DND-41 (cell line): Measurements from ENCODE around the gene SREBF2.

Source experiments
- ATAC-seq: fragments of 200-7000 bp; cut with Tn5 transposase; 3 replicates; pipeline ENCODE4 v1.9.1; 2021; ENCODE audit warnings: low read depth; ENCODE audit not compliant: insufficient read depth
- DNase-seq: peaks from one replicate; pipeline ENCODE4 v3.0.0-alpha.2; 2020
- H2AFZ ChIP-seq: 2 replicates; pipeline ENCODE4 v1.6.0; 2012; ENCODE audit warnings: low read depth, low read length
- H3K27ac ChIP-seq: 2 replicates; pipeline ENCODE4 v1.5.1; 2012; ENCODE audit warnings: low read length, inconsistent platforms
- H3K27me3 ChIP-seq: fragments of 200-600 bp; sonication (generic); 2 replicates; pipeline ENCODE4 v1.6.0; 2012; ENCODE audit warnings: low read length, mild to moderate bottlenecking, inconsistent platforms; ENCODE audit not compliant: insufficient read depth, poor library complexity
- H3K36me3 ChIP-seq: 2 replicates; pipeline ENCODE4 v1.5.1; 2012; ENCODE audit warnings: low read length, inconsistent platforms; ENCODE audit not compliant: insufficient read depth
- H3K4me1 ChIP-seq: 2 replicates; pipeline ENCODE4 v1.5.1; 2012; ENCODE audit warnings: mild to moderate bottlenecking, low read length; ENCODE audit not compliant: insufficient read depth
- H3K4me2 ChIP-seq: 2 replicates; pipeline ENCODE4 v1.6.0; 2012; ENCODE audit warnings: mild to moderate bottlenecking, moderate library complexity, low read length, inconsistent platforms; ENCODE audit not compliant: insufficient read depth
- H3K4me3 ChIP-seq, 2 experiments: fragments of 200-600 bp in 1 of 2; shearing (Covaris generic) in 1 of 2; 2 replicates each; pipeline ENCODE4 v1.5.1; 2012 to 2016; ENCODE audit warnings: inconsistent platforms in 2 of 2, low read length in 2 of 2, mild to moderate bottlenecking in 2 of 2, low read depth in 1 of 2, moderate library complexity in 1 of 2
- H3K79me2 ChIP-seq: 2 replicates; pipeline ENCODE4 v1.6.0; 2012; ENCODE audit warnings: low read length, inconsistent platforms; ENCODE audit not compliant: insufficient read depth
- H3K9ac ChIP-seq: 2 replicates; pipeline ENCODE4 v1.6.0; 2012; ENCODE audit warnings: low read depth, mild to moderate bottlenecking, inconsistent platforms, low read length, moderate library complexity
- H3K9me3 ChIP-seq: 2 replicates; pipeline ENCODE4 v1.5.1; 2012; ENCODE audit warnings: low read length, moderate library complexity, mild to moderate bottlenecking, inconsistent platforms; ENCODE audit not compliant: insufficient read depth, severe bottlenecking
- H4K20me1 ChIP-seq: 2 replicates; pipeline ENCODE4 v1.6.0; 2012; ENCODE audit warnings: low read length; ENCODE audit not compliant: insufficient read depth
- CTCF ChIP-seq: IDR thresholded peaks from 2 replicates; pipeline ENCODE4 v1.5.1; 2012; ENCODE audit warnings: borderline replicate concordance, low read length, moderate library complexity, mild to moderate bottlenecking; ENCODE audit not compliant: poor library complexity, severe bottlenecking; ENCODE audit errors: extremely low read depth
- EZH2 ChIP-seq: IDR thresholded peaks from 3 replicates; pipeline ENCODE4 v1.6.1; 2012; ENCODE audit warnings: borderline replicate concordance, low read depth, mild to moderate bottlenecking, moderate library complexity, low read length, inconsistent platforms; ENCODE audit not compliant: severe bottlenecking

Gene SREBF2

DNA sequence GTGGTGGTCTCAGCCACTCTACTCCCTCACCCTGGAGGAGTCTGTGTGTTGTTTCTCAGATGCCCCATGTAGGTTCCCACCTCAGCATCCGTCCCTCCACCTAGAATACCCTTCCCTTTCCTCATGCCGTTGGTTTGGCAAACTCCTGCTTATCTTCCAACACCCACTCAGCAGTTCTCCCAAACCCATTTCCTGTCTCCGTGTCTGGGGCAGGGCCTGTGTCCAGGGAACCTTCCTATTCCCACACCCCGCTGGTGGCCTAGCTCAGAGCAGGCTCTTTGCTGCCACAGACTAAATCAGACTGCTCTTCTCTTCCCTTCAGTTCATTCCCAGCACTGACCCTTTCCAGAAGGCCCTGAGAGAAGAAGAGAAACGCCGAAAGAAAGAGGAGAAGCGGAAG is 7.5 kb upstream of the SREBF2 start:
- ATAC-seq: no peak
- no peak for DNase-seq
- Histone ChIP-seq H3K9ac (no peak overlapping the region), H2AFZ (no peak overlapping the region), H3K4me2 (no peak overlapping the region), H3K79me2 (no peaks in the 10 kb centered on the region), H3K36me3 (peaks cover 37% of the 10 kb centered on the region), H3K27ac (peak overlapping the region; percentile 23; the same call in 1 of the 2 replicates), H3K27me3 (no peaks in the 10 kb centered on the region), H3K9me3 (no peaks in the 10 kb centered on the region), H3K4me1 (no peaks in the 10 kb centered on the region), H4K20me1 (0 out of 2 replicates have a peak, but pooled peaks cover 5% of the 10 kb centered on the region), H3K4me3 (no peak overlapping the region)
- TF ChIP-seq EZH2: no peak
- TF ChIP-seq CTCF: no peak

DNA sequence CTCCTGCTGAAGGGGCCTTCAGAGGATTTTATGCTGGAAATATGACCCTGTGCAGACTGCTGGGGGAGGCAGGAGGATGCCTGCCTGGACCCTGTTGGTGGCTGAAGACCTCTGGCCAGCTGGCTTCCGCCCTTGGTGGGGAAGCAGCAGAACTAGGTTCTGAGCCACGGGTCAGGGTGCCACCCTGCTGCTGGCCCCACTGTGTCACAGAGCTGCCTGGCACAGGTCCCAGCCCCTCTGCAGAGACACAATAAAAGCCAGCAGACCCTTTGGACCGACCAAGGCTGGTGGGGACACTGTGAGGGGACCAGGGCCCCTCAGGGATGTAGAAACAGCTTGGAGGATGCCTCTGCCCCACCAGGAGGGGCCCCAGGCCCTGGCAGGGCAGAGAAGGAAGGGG is 6.9 kb upstream of the SREBF2 start:
- DNase-seq: no peak
- peaks cover 3% of the 10 kb centered on the region for H3K4me1 ChIP-seq
- H3K27me3 ChIP-seq: no peaks in the 10 kb centered on the region
- no peak overlapping the region for H3K4me3 ChIP-seq
- no peak overlapping the region for H2AFZ ChIP-seq
- TF ChIP-seq EZH2 (no peak), CTCF (no peak)
- 0 out of 2 replicates have a peak, but pooled peaks cover 5% of the 10 kb centered on the region for H4K20me1 ChIP-seq
- H3K79me2 ChIP-seq: peaks cover under 1% of the 10 kb centered on the region; the same call in 1 of the 2 replicates
- H3K9me3 ChIP-seq: no peaks in the 10 kb centered on the region
- no peak for ATAC-seq
- no peak overlapping the region for H3K27ac ChIP-seq
- H3K36me3 ChIP-seq: peaks cover 37% of the 10 kb centered on the region
- H3K4me2 ChIP-seq: no peak overlapping the region
- no peak overlapping the region for H3K9ac ChIP-seq

- ATAC-seq: no peak
- H4K20me1 ChIP-seq: 0 out of 2 replicates have a peak, but pooled peaks cover 5% of the 10 kb centered on the region
These were observed 6.2 kb upstream of the SREBF2 start for GRCh38 chr22:41826430-41827383.

More at GRCh38 chr22:41826430-41827383, 6.2 kb upstream of the SREBF2 start:
- Histone ChIP-seq H3K27me3 (no peaks in the 10 kb centered on the region), H3K79me2 (peaks cover 8% of the 10 kb centered on the region), H2AFZ (no peak overlapping the region), H3K9me3 (no peaks in the 10 kb centered on the region), H3K27ac (0 out of 2 replicates have a peak overlapping the region, but pooled peaks have one; percentile 5), H3K36me3 (peaks cover 34% of the 10 kb centered on the region), H3K4me3 (no peak overlapping the region), H3K4me1 (peaks cover 10% of the 10 kb centered on the region), H3K4me2 (no peak overlapping the region), H3K9ac (no peak overlapping the region)
- DNase-seq: no peak
- no peak for TF ChIP-seq CTCF
- no peak for TF ChIP-seq EZH2
